ENCODE measurements around the gene CD28.
"Not testable (repeated sequence)": the region's sequence is repeated elsewhere in the genome, so short reads cannot be mapped to it uniquely, and the experiment has no call there.

The CD28 gene

GRCh38 chr2:203775684-203776083, 69.2 kb downstream of the CD28 start:
- TF ChIP-seq CTCF (IDR thresholded peaks at IDR 0.05; ENCODE audit: low read depth, low read length) = no peak
- H3K4me3 ChIP-seq (ENCODE audit: low read depth, low read length) = no peak overlapping the region
- DNase-seq (ENCODE audit: low read depth, low spot score) = no peak
- in situ Hi-C loops (cut with HindIII; ENCODE audit: low sequenced_read_pairs) = no loop called here

DNA sequence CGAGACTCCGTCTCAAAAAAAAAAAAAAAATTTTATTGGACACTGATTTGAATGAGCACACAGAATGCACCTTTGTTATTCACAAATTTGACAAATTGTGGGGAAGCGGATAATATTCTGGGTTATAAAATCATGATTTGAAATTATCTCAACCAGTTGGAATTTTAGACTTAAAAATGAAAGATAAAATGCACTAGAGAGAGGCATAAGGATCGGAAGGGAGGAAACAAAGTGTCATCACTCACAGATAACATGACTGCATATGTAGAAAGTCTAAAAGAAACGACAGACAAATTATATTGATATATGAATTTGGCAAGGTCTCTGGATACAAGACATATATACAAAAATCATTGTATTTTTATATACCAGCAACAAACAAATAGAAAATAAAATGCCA, 70.6 kb downstream of the CD28 start:
- no peak for TF ChIP-seq CTCF (IDR thresholded peaks at IDR 0.05; ENCODE audit: low read depth, low read length)
- in situ Hi-C loops (cut with HindIII; ENCODE audit: low sequenced_read_pairs) = no loop called here
- DNase-seq (ENCODE audit: low read depth, low spot score) = no peak
- no peak overlapping the region for H3K4me3 ChIP-seq (ENCODE audit: low read depth, low read length)

DNA sequence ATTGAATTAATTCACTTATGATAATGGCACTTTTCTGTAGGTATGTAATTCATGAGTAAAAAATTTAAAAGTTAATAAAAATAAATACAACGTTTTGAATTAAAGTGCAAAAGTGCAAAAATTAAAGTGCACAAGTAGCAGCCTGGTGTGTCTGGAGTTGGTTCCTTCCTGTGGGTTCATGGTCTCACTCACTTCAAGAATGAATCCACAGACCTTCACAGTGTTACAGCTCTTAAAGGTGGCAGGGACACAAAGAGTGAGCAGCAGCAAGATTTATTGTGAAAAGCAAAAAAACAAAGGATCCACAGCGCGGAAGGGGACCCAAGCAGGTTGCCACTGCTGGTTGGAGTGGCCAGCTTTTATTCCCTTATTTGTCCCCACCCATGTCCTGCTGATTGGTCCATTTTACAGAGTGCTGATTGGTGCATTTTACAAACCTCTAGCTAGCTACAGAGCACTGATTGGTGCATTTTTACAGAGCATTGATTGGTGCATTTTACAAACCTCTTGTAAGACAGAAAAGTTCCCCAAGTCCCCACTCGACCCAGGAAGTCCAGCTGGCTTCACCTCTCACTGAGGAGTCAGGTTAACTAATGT, 73.1 kb downstream of the CD28 start:
- H3K4me3 ChIP-seq (ENCODE audit: low read depth, low read length); in situ Hi-C loops (cut with HindIII; ENCODE audit: low sequenced_read_pairs); DNase-seq (ENCODE audit: low read depth, low spot score): not testable (repeated sequence)

GRCh38 chr2:203780231-203780630, 73.8 kb downstream of the CD28 start:
- no peak for TF ChIP-seq CTCF (IDR thresholded peaks at IDR 0.05; ENCODE audit: low read depth, low read length)
- H3K4me3 ChIP-seq (ENCODE audit: low read depth, low read length) = no peak overlapping the region
- no peak for DNase-seq (ENCODE audit: low read depth, low spot score)
- in situ Hi-C loops (cut with HindIII; ENCODE audit: low sequenced_read_pairs) = no loop called here

- no peak overlapping the region for H3K4me3 ChIP-seq (ENCODE audit: low read depth, low read length)
- in situ Hi-C loops (cut with HindIII; ENCODE audit: low sequenced_read_pairs) = no loop called here
- DNase-seq (ENCODE audit: low read depth, low spot score) = no peak
- TF ChIP-seq CTCF (IDR thresholded peaks at IDR 0.05; ENCODE audit: low read depth, low read length) = no peak
These were observed 74.7 kb downstream of the CD28 start for GRCh38 chr2:203781151-203781550.

DNA sequence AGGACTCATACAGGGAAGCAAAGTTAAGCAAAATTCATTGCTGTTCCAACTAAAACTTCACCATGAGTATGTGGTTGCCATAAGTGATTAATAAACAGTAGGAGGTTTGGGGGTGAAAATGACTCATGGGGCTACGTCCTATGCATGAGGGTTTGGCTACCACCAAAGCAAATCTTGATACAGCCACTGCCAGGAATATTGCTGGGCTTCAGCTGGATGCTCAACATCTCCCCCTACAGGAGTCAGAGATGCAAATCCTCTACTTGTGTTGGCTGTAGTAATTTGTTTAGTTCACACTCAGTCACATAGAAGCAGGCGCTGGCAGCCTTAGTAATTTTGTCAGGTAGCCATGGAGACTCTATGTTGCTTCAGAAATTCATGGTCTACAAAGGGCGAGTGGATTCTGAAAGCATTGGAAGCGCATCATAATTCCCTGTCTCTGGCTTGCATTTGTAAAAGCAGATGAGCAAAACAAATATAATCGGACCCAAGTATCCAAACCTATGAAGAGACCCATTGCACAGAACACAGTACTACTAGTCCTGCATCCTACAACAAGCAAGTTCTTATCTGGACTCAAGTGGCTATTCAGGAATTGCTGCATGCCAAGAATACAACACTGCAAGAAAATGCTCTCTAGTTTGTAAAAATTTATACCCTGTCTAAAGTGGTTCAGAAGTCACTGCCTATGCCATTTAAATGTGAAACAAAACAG, 76.0 kb downstream of the CD28 start:
- no peak overlapping the region for H3K4me3 ChIP-seq (ENCODE audit: low read depth, low read length)
- in situ Hi-C loops (cut with HindIII; ENCODE audit: low sequenced_read_pairs) = no loop called here
- peak; percentile 94 for TF ChIP-seq CTCF (IDR thresholded peaks at IDR 0.05; ENCODE audit: low read depth, low read length)
- peak; percentile 99 for DNase-seq (ENCODE audit: low read depth, low spot score)

- H3K4me3 ChIP-seq (ENCODE audit: low read depth, low read length) = no peak overlapping the region
- TF ChIP-seq CTCF (IDR thresholded peaks at IDR 0.05; ENCODE audit: low read depth, low read length) = no peak
- in situ Hi-C loops (cut with HindIII; ENCODE audit: low sequenced_read_pairs) = no loop called here
- DNase-seq (ENCODE audit: low read depth, low spot score) = peak; percentile 94
These were observed 77.2 kb downstream of the CD28 start for GRCh38 chr2:203783496-203784203.

DNA sequence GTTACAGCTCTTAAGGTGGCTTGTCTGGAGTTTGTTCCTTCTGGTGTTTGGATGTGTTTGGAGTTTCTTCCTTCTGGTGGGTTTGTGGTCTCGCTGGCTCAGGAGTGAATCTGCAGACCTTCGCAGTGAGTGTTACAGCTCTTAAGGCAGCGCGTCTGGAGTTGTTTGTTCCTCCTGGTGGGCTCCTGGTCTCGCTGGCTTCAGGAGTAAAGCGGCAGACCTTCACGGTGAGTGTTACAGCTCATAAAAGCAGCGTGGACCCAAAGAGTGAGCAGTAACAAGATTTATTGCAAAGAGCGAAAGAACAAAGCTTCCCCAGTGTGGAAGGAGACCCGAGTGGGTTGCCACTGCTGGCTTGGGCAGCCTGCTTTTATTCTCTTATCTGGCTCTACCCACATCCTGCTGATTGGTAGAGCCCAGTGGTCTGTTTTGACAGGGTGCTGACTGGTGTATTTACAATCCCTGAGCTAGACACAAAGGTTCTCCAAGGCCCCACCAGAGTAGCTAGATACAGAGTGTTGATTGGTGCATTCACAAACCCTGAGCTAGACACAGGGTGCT, 78.4 kb downstream of the CD28 start:
- H3K4me3 ChIP-seq (ENCODE audit: low read depth, low read length); in situ Hi-C loops (cut with HindIII; ENCODE audit: low sequenced_read_pairs); DNase-seq (ENCODE audit: low read depth, low spot score): not testable (repeated sequence)

DNA sequence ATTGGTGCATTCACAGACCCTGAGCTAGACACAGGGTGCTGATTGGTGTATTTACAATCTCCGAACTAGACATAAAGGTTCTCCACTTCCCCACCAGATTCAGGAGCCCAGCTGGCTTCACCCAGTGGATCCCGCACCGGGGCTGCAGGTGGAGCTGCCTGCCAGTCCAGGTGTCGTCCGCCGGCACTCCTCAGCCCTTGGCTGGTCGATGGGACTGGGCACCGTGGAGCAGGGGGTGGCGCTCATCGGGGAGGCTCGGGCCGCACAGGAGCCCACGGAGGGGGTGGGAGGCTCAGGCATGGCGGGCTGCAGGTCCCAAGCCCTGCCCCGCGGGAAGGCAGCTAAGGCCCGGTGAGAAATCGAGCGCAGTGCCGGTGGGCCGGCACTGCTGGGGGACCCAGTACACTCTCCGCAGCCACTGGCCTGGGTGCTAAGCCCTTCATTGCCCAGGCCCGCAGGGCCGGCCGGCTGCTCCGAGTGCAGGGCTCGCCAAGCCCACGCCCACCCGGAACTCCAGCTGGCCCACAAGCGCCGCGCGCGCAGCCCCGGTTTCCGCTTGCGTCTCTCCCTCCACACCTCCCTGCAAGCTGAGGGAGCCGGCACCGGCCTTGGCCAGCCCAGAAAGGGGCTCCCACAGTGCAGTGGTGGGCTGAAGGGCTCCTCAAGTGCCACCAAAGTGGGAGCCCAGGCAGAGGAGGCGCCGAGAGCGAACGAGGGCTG, 79.1 kb downstream of the CD28 start:
- in situ Hi-C loops (cut with HindIII; ENCODE audit: low sequenced_read_pairs); H3K4me3 ChIP-seq (ENCODE audit: low read depth, low read length): not testable (repeated sequence)

More for the DNA sequence above, 79.1 kb downstream of the CD28 start:
- not testable (repeated sequence) for DNase-seq (ENCODE audit: low read depth, low spot score)
